Activated T-helper 17 cell treated with anti-CD3 and anti-CD28 coated beads, Interleukin-2, amount 50 U/mL, for 72 hours (primary cell): ENCODE data around the gene COPS3. TPM values are rescaled to one million over a fixed set of nuclear protein-coding genes. Genes with fewer than 3 reads are reported as not detected.
"Not testable (repeated sequence)": the region's sequence is repeated elsewhere in the genome, so short reads cannot be mapped to it uniquely, and the experiment has no call there.

ENCODE experiments used
- ATAC-seq: fragments of 150-1000 bp; cut with Tn5 transposase; replicated peaks from 2 replicates; pipeline ENCODE4 v1.10.0; 2021; ENCODE audit warnings: mild to moderate bottlenecking, moderate library complexity
- H3K27ac Mint-ChIP-seq: one replicate; pipeline ENCODE4 v1.8.0; 2022; ENCODE audit warnings: mixed read lengths
- H3K27me3 Mint-ChIP-seq: one replicate; pipeline ENCODE4 v1.8.0; 2022; ENCODE audit warnings: mixed read lengths
- H3K36me3 Mint-ChIP-seq: one replicate; pipeline ENCODE4 v1.8.0; 2022; ENCODE audit warnings: low read depth, mild to moderate bottlenecking, mixed read lengths
- H3K4me1 Mint-ChIP-seq: one replicate; pipeline ENCODE4 v1.8.0; 2022; ENCODE audit warnings: mixed read lengths
- H3K4me3 Mint-ChIP-seq: one replicate; pipeline ENCODE4 v1.8.0; 2022; ENCODE audit warnings: mild to moderate bottlenecking, mixed read lengths
- H3K9me3 Mint-ChIP-seq: one replicate; pipeline ENCODE4 v1.8.0; 2022; ENCODE audit warnings: mixed read lengths
- total RNA-seq, 2 donors: library from RNA; stranded (reverse); gene quantifications; one replicate each; pipeline ENCODE4 v1.2.3, GENCODE V29; 2022

Gene COPS3
- total RNA-seq, 2 donors from 2014 or later, result 63.0 to 116 TPM

GRCh38 chr17:17313350-17313991 is 32.4 kb upstream of the COPS3 start:
- peak; percentile 94 for ATAC-seq
- H3K27me3 Mint-ChIP-seq, result no peaks in the 10 kb centered on the region
- H3K36me3 Mint-ChIP-seq, result no peaks in the 10 kb centered on the region
- no peak overlapping the region for H3K27ac Mint-ChIP-seq
- no peaks in the 10 kb centered on the region for H3K4me1 Mint-ChIP-seq
- no peak overlapping the region for H3K4me3 Mint-ChIP-seq
- H3K9me3 Mint-ChIP-seq, result no peaks in the 10 kb centered on the region

GRCh38 chr17:17309356-17309755 is 28.3 kb upstream of the COPS3 start:
- Mint-ChIP-seq H3K36me3 (no peaks in the 10 kb centered on the region), H3K27ac (no peak overlapping the region), H3K4me1 (peaks cover 12% of the 10 kb centered on the region), H3K27me3 (no peaks in the 10 kb centered on the region), H3K4me3 (no peak overlapping the region), H3K9me3 (no peaks in the 10 kb centered on the region)
- ATAC-seq, result no peak

- Mint-ChIP-seq H3K27ac (peak overlapping the region; percentile 76), H3K9me3 (no peaks in the 10 kb centered on the region), H3K36me3 (no peaks in the 10 kb centered on the region), H3K4me3 (peak overlapping the region; percentile 86), H3K27me3 (no peaks in the 10 kb centered on the region), H3K4me1 (peaks cover 15% of the 10 kb centered on the region)
- ATAC-seq, result peak; percentile 65
These were observed 24.3 kb upstream of the COPS3 start for GRCh38 chr17:17305281-17305801.

- H3K4me1 Mint-ChIP-seq, result peaks cover 15% of the 10 kb centered on the region
- no peaks in the 10 kb centered on the region for H3K27me3 Mint-ChIP-seq
- H3K27ac Mint-ChIP-seq, result peak overlapping the region; percentile 76
- no peaks in the 10 kb centered on the region for H3K9me3 Mint-ChIP-seq
- no peaks in the 10 kb centered on the region for H3K36me3 Mint-ChIP-seq
- peak; percentile 58 for ATAC-seq
- H3K4me3 Mint-ChIP-seq, result peak overlapping the region; percentile 86
These were observed 23.5 kb upstream of the COPS3 start for GRCh38 chr17:17304521-17304985.

GRCh38 chr17:17303847-17304490 is 22.9 kb upstream of the COPS3 start:
- peak overlapping the region; percentile 86 for H3K4me3 Mint-ChIP-seq
- ATAC-seq, result no peak
- no peaks in the 10 kb centered on the region for H3K36me3 Mint-ChIP-seq
- no peaks in the 10 kb centered on the region for H3K27me3 Mint-ChIP-seq
- peaks cover 15% of the 10 kb centered on the region for H3K4me1 Mint-ChIP-seq
- no peaks in the 10 kb centered on the region for H3K9me3 Mint-ChIP-seq
- peak overlapping the region; percentile 76 for H3K27ac Mint-ChIP-seq

GRCh38 chr17:17303010-17303846 is 22.2 kb upstream of the COPS3 start, which contains the start of gene NT5M:
Gene NT5M, plus strand, starts transcription at chr17:17303373. Its CDS starts 178 bp downstream, at chr17:17303551.
- Mint-ChIP-seq H3K9me3 (no peaks in the 10 kb centered on the region), H3K27ac (peak within 1 kb of the TSS; percentile 76)
- peak; percentile 83 for ATAC-seq

GRCh38 chr17:17301659-17302058 is 20.6 kb upstream of the COPS3 start:
- H3K36me3 Mint-ChIP-seq, H3K27me3 Mint-ChIP-seq, H3K27ac Mint-ChIP-seq, H3K9me3 Mint-ChIP-seq, ATAC-seq: not testable (repeated sequence)
- peak overlapping the region; percentile 86 for H3K4me3 Mint-ChIP-seq
- peaks cover 19% of the 10 kb centered on the region for H3K4me1 Mint-ChIP-seq

More at GRCh38 chr17:17303010-17303846, 22.2 kb upstream of the COPS3 start, which contains the start of gene NT5M:
- no peaks in the 10 kb centered on the region for H3K27me3 Mint-ChIP-seq
- no peaks in the 10 kb centered on the region for H3K36me3 Mint-ChIP-seq
- peaks cover 17% of the 10 kb centered on the region for H3K4me1 Mint-ChIP-seq
- peak within 1 kb of the TSS; percentile 86 for H3K4me3 Mint-ChIP-seq

GRCh38 chr17:17300624-17301568 is 19.9 kb upstream of the COPS3 start:
- H3K9me3 Mint-ChIP-seq, result no peaks in the 10 kb centered on the region
- H3K36me3 Mint-ChIP-seq, result no peaks in the 10 kb centered on the region
- ATAC-seq, result peak; percentile 54
- H3K4me1 Mint-ChIP-seq, result peaks cover 19% of the 10 kb centered on the region
- no peak overlapping the region for H3K27ac Mint-ChIP-seq
- peak overlapping the region; percentile 40 for H3K4me3 Mint-ChIP-seq
- H3K27me3 Mint-ChIP-seq, result no peaks in the 10 kb centered on the region

GRCh38 chr17:17298108-17298507 is 17.1 kb upstream of the COPS3 start:
- ATAC-seq, result peak; percentile 68
- Mint-ChIP-seq H3K27ac (no peak overlapping the region), H3K4me3 (no peak overlapping the region), H3K4me1 (peaks cover 4% of the 10 kb centered on the region), H3K9me3 (no peaks in the 10 kb centered on the region), H3K27me3 (no peaks in the 10 kb centered on the region), H3K36me3 (no peaks in the 10 kb centered on the region)

- Mint-ChIP-seq H3K27me3 (no peaks in the 10 kb centered on the region), H3K27ac (no peak overlapping the region), H3K36me3 (no peaks in the 10 kb centered on the region), H3K9me3 (no peaks in the 10 kb centered on the region), H3K4me3 (no peak overlapping the region), H3K4me1 (peaks cover 4% of the 10 kb centered on the region)
- no peak for ATAC-seq
These were observed 16.2 kb upstream of the COPS3 start for GRCh38 chr17:17297217-17297616.

GRCh38 chr17:17295141-17295540 is 14.1 kb upstream of the COPS3 start:
- no peak overlapping the region for H3K27ac Mint-ChIP-seq
- no peak overlapping the region for H3K4me3 Mint-ChIP-seq
- H3K36me3 Mint-ChIP-seq, result no peaks in the 10 kb centered on the region
- H3K4me1 Mint-ChIP-seq, result peaks cover 4% of the 10 kb centered on the region
- no peak for ATAC-seq
- H3K27me3 Mint-ChIP-seq, result no peaks in the 10 kb centered on the region
- no peaks in the 10 kb centered on the region for H3K9me3 Mint-ChIP-seq

- H3K4me3 Mint-ChIP-seq, result no peak overlapping the region
- no peak for ATAC-seq
These were observed 8.7 kb upstream of the COPS3 start for GRCh38 chr17:17289701-17290100.

GRCh38 chr17:17289086-17289485 is 8.0 kb upstream of the COPS3 start:
- no peaks in the 10 kb centered on the region for H3K9me3 Mint-ChIP-seq
- H3K36me3 Mint-ChIP-seq, result no peaks in the 10 kb centered on the region
- H3K4me3 Mint-ChIP-seq, result no peak overlapping the region
- ATAC-seq, result no peak
- no peaks in the 10 kb centered on the region for H3K27me3 Mint-ChIP-seq
- no peaks in the 10 kb centered on the region for H3K4me1 Mint-ChIP-seq
- no peak overlapping the region for H3K27ac Mint-ChIP-seq

More at GRCh38 chr17:17289701-17290100, 8.7 kb upstream of the COPS3 start:
- Mint-ChIP-seq H3K9me3 (no peaks in the 10 kb centered on the region), H3K4me1 (no peaks in the 10 kb centered on the region), H3K27ac (no peak overlapping the region), H3K36me3 (no peaks in the 10 kb centered on the region), H3K27me3 (no peaks in the 10 kb centered on the region)
